K562 (cell line): ENCODE results near the gene ANKLE1. TPM values are rescaled to one million over a fixed set of nuclear protein-coding genes. Genes with fewer than 3 reads are reported as not detected.

Experiments used
- ATAC-seq: fragments of 200-7000 bp; cut with Tn5 transposase; 3 replicates; pipeline ENCODE4 v1.9.1; 2020; ENCODE audit warnings: moderate library complexity
- BruUV-seq: library from RNA; stranded (reverse); fragments of 400-500 nt; replicated peaks from 2 replicates; lab custom pipeline; 2021; lab: Mats Ljungman, UMichigan
- CTCF ChIA-PET: fragments of 300-600 bp; formaldehyde crosslinking; extraction: SDS; loops from one replicate; lab custom pipeline; 2021; ENCODE audit warnings: low intra/inter-chr PET ratio; lab: Yijun Ruan, JAX
- POLR2A ChIA-PET: fragments of 300-600, 350-650 bp; sonication (Branson Sonifier 250); formaldehyde crosslinking; extraction: SDS; loops from one replicate; lab custom pipeline; 2021; ENCODE audit warnings: antibody characterized with exemption, inconsistent platforms; lab: Yijun Ruan, JAX
- DNase-seq, 4 experiments: peaks; one replicate each; pipeline versions ENCODE4 v3.0.0 to v3.0.0-alpha.2; 2011 to 2018; ENCODE audit warnings: low spot score in 3 of 4, mixed read lengths in 3 of 4; ENCODE audit errors: extremely low read depth in 1 of 4
- FAIRE-seq: peaks from 2 replicates; lab custom pipeline; 2011; peaks lifted over from hg19 to GRCh38; lab: Jason Lieb, UNC
- H2AFZ ChIP-seq: 2 replicates; pipeline ENCODE4 v1.6.0; 2011; ENCODE audit warnings: low read depth, low read length, control low read depth, inconsistent platforms
- H3K27ac ChIP-seq: fragments of 200-600 bp; 3 replicates; pipeline ENCODE4 v1.8.0; 2011; ENCODE audit warnings: low read depth, mild to moderate bottlenecking, control low read depth, inconsistent platforms, low read length, moderate library complexity, mixed read lengths; ENCODE audit errors: extremely low read depth
- H3K27me3 ChIP-seq, 2 experiments: fragments of 300-600 bp in 1 of 2; 2 replicates in 1 of 2; 3 replicates in 1 of 2; pipeline versions ENCODE4 v1.6.0 to v1.8.0; 2011; ENCODE audit warnings: inconsistent platforms in 2 of 2, low read length in 2 of 2, mild to moderate bottlenecking in 1 of 2, mixed read lengths in 1 of 2, moderate library complexity in 1 of 2; ENCODE audit not compliant: control insufficient read depth in 2 of 2, insufficient read depth in 2 of 2
- H3K36me3 ChIP-seq: fragments of 300-600 bp; 3 replicates; pipeline ENCODE4 v1.8.0; 2011; ENCODE audit warnings: mild to moderate bottlenecking, low read length, inconsistent platforms; ENCODE audit not compliant: control insufficient read depth, insufficient read depth
- H3K4me1 ChIP-seq, 2 experiments: fragments of 200-600 bp in 1 of 2; replicated peaks in 1 of 2; 2 replicates in 1 of 2; 3 replicates in 1 of 2; pipeline versions ENCODE4 v1.5.1 to v1.8.0; 2011; ENCODE audit warnings: inconsistent platforms in 2 of 2, low read length in 2 of 2, mild to moderate bottlenecking in 1 of 2, mixed read lengths in 1 of 2, moderate library complexity in 1 of 2; ENCODE audit not compliant: control insufficient read depth in 2 of 2, insufficient read depth in 2 of 2
- H3K4me2 ChIP-seq: 2 replicates; pipeline ENCODE4 v1.6.1; 2011; ENCODE audit warnings: low read length, control low read depth, inconsistent platforms, mixed read lengths; ENCODE audit not compliant: insufficient read depth
- H3K4me3 ChIP-seq: fragments of 200-600 bp; sonication (generic), shearing (Covaris generic); 2 replicates; pipeline ENCODE4 v1.5.1; 2016; ENCODE audit warnings: control low read depth, inconsistent platforms
- H3K79me2 ChIP-seq: fragments of 200-600 bp; 3 replicates; pipeline ENCODE4 v1.8.0; 2011; ENCODE audit warnings: low read length, inconsistent platforms; ENCODE audit not compliant: control insufficient read depth, insufficient read depth
- H3K9ac ChIP-seq, 2 experiments: 2 replicates each; pipeline versions ENCODE4 v1.6.0 to v1.6.1; 2011; ENCODE audit warnings: low read depth in 2 of 2, low read length in 2 of 2, control low read depth in 1 of 2, inconsistent platforms in 1 of 2, mild to moderate bottlenecking in 1 of 2, mixed read lengths in 1 of 2; ENCODE audit not compliant: insufficient read depth in 1 of 2
- H3K9me1 ChIP-seq: one replicate; pipeline ENCODE4 v1.6.0; 2011; ENCODE audit warnings: inconsistent platforms, mild to moderate bottlenecking, low read length, moderate library complexity; ENCODE audit not compliant: control insufficient read depth, insufficient read depth
- H3K9me3 ChIP-seq: replicated peaks from 2 replicates; pipeline ENCODE4 v1.5.1; 2011; ENCODE audit warnings: low read depth, low read length, inconsistent platforms; ENCODE audit not compliant: control insufficient read depth, insufficient read depth
- H4K20me1 ChIP-seq: replicated peaks from 2 replicates; pipeline ENCODE4 v1.6.1; 2011; ENCODE audit warnings: low read length, inconsistent platforms, mixed read lengths; ENCODE audit not compliant: control insufficient read depth, insufficient read depth
- MXD1 ChIP-seq: fragments of 250-450 bp; sonication (Bioruptor Pico); IDR thresholded peaks from 2 replicates; pipeline ENCODE4 v1.8.0; 2021; ENCODE audit warnings: borderline replicate concordance, mild to moderate bottlenecking, moderate library complexity; ENCODE audit not compliant: poor library complexity, severe bottlenecking
- PHF20 ChIP-seq: fragments of 450-650 bp; IDR thresholded peaks from 2 replicates; pipeline ENCODE4 v1.6.1; 2018; ENCODE audit not compliant: partially characterized antibody
- ZBED1 ChIP-seq: IDR thresholded peaks from 2 replicates; pipeline ENCODE4 v1.6.1; 2014
- WGBS: fragments of 100-300 bp; shearing (Covaris generic); methylation state at CpG from one replicate; pipeline ENCODE4 v1.1.6; 2016; ENCODE audit warnings: low coverage, mixed read lengths; ENCODE audit not compliant: insufficient coverage; ENCODE audit errors: missing lambda C conversion rate; 5-methylcytosine and 5-hydroxymethylcytosine counted together
- in situ Hi-C: fragments of 300-500 bp; cut with MboI; formaldehyde crosslinking; loops from 4 replicates; pipeline ENCODE4 v1.15.0; 2018; ENCODE audit warnings: inconsistent platforms, mixed read lengths
- intact Hi-C: fragments of 100-400 bp; cut with micrococcal nuclease; formaldehyde crosslinking; loops from 2 replicates; pipeline ENCODE4 v1.14.2; 2022
- polyA plus RNA-seq, 8 experiments: library from polyadenylated mRNA; depleted of rRNA in 4 of 8; stranded (reverse) in 5 of 8; unstranded in 3 of 8; fragments of >200 nt; fragmentation: Nextera tagmentation in 2 of 8; fragmentation: Illumina TruSeq in 1 of 8; extraction: Ambion mirVana in 2 of 8; extraction: Trizol in 1 of 8; gene quantifications; 2 replicates each; pipeline versions ENCODE4 v1.2.1 to v1.2.3, GENCODE V29; 2011 to 2014; ENCODE audit warnings: inconsistent platforms in 1 of 8, missing spikeins in 1 of 8
- total RNA-seq, 7 experiments: library from RNA; depleted of rRNA in 6 of 7; stranded (reverse); fragments of >200 nt in 6 of 7; fragmentation: Illumina TruSeq in 2 of 7; extraction: Trizol in 2 of 7; gene quantifications; 2 replicates each; pipeline versions ENCODE4 v1.2.1 to v1.2.3, GENCODE V29; 2011 to 2021; ENCODE audit warnings: low replicate concordance in 1 of 7

ANKLE1 gene
- total and polyA plus RNA-seq, 9 of the 15 experiments (the other 6 are each of a cell fraction or from before 2014, with no cell fraction given): 0.63 to 9.2 (median 2.9) TPM

GRCh38 chr19:17279436-17279835 is 2.3 kb upstream of the ANKLE1 start:
- H4K20me1 ChIP-seq: peaks cover 6% of the 10 kb centered on the region; the same call in 1 of the 2 replicates
- TF ChIP-seq MXD1 (CRISPR knock-in tag): no peak
- no peak for TF ChIP-seq PHF20
- TF ChIP-seq ZBED1: no peak
- H3K27ac ChIP-seq: no peak overlapping the region
- no peak overlapping the region for H2AFZ ChIP-seq
- no peak overlapping the region for H3K4me3 ChIP-seq
- ChIA-PET CTCF (no interaction called here), POLR2A (interaction anchor here (0.6 to 0.9 kb wide), 6 partner anchors 11 to 652 kb away, joined by 3 to 5 read pairs (median 4); partner anchors contain the start of genes BABAM1 and MED26)
- WGBS: 87% methylated on average over 3 of the region's 3 CpGs
- no peaks in the 10 kb centered on the region for H3K9me3 ChIP-seq
- peaks cover 3% of the 10 kb centered on the region for H3K9me1 ChIP-seq
- peaks cover 47% of the 10 kb centered on the region; the same call in 2 of the 3 replicates for H3K36me3 ChIP-seq
- no peak for ATAC-seq
- no peaks in the 10 kb centered on the region for H3K27me3 ChIP-seq
- no peak overlapping the region for H3K4me2 ChIP-seq
- H3K9ac ChIP-seq: no peak overlapping the region
- H3K4me1 ChIP-seq: peaks cover 0 to 24% of the 10 kb centered on the region in 2 experiments; a peak in 4 of 5 replicates
- FAIRE-seq: no peak
- H3K79me2 ChIP-seq: peaks cover 5% of the 10 kb centered on the region; the same call in 2 of the 3 replicates
- no TSS peak for BruUV-seq
- DNase-seq: no peak
- in situ Hi-C loops (loop anchor here (5.0 kb wide), 1 partner anchor 77 kb away; no protein-coding TSS in a partner anchor), intact Hi-C loops (no loop called here)
